ENCODE results near the gene LAMTOR2.
A peak's percentile ranks its signal among the peaks of the same experiment; 100 is the strongest.

LAMTOR2 gene

GRCh38 chr1:156100205-156100995, 45.8 kb downstream of the LAMTOR2 start:
- no peak for DNase-seq

GRCh38 chr1:156101880-156102279, 47.3 kb downstream of the LAMTOR2 start:
- DNase-seq = no peak

GRCh38 chr1:156102633-156103511, 48.3 kb downstream of the LAMTOR2 start:
- DNase-seq = no peak

- no peak for DNase-seq
These were observed 49.0 kb downstream of the LAMTOR2 start for GRCh38 chr1:156103521-156103947.

GRCh38 chr1:156104065-156104810, 49.7 kb downstream of the LAMTOR2 start:
- DNase-seq = peak; percentile 52

GRCh38 chr1:156104861-156105832, 50.6 kb downstream of the LAMTOR2 start:
- DNase-seq = no peak

- no peak for DNase-seq
These were observed 52.3 kb downstream of the LAMTOR2 start for GRCh38 chr1:156106624-156107488.

- DNase-seq = no peak
These were observed 53.5 kb downstream of the LAMTOR2 start for GRCh38 chr1:156108057-156108456.

Data from GOT3 (cell line).